Measurements from ENCODE around the gene ABCB9.
A peak's percentile ranks its signal among the peaks of the same experiment; 100 is the strongest.

ABCB9 gene

DNA sequence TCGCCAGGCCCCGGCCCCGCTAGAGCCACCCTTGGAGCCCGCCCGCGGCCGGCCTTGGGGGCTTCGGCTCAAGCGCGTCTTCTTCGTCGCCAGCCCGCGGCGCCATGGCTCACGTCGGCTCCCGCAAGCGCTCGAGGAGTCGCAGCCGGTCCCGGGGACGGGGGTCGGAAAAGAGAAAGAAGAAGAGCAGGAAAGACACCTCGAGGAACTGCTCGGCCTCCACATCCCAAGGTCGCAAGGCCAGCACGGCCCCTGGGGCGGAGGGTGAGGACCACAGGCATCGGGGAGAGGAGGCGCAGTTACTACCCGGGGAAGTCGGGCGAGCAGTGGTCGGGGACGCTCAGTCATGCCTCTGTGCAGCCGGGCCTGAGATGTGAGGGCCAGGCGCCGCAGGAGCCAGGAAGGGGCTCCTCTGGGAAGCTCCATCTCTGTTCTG, 14.8 kb upstream of the ABCB9 start:
- Mint-ChIP-seq H3K27ac (no peak overlapping the region), H3K4me3 (peak overlapping the region; percentile 89), H3K27me3 (ENCODE audit: low read depth, poor library complexity) (no peaks in the 10 kb centered on the region), H3K9me3 (no peaks in the 10 kb centered on the region), H3K36me3 (ENCODE audit: low read depth) (no peaks in the 10 kb centered on the region), H3K4me1 (peaks cover 67% of the 10 kb centered on the region)
- no peak for TF ChIP-seq CTCF (IDR thresholded peaks at IDR 0.05)
- DNase-seq, result no peak

GRCh38 chr12:122980183-122981035, 14.1 kb upstream of the ABCB9 start, which contains the start of gene ARL6IP4:
Gene ARL6IP4, plus strand, starts transcription at chr12:122980681. Its CDS starts 459 bp downstream, at chr12:122981140.
- H3K36me3 Mint-ChIP-seq (ENCODE audit: low read depth), result no peaks in the 10 kb centered on the region
- peak; percentile 67 for DNase-seq

GRCh38 chr12:122979908-122980182, 13.6 kb upstream of the ABCB9 start:
- Mint-ChIP-seq H3K27ac (peak overlapping the region; percentile 19), H3K4me1 (peaks cover 66% of the 10 kb centered on the region), H3K9me3 (no peaks in the 10 kb centered on the region), H3K27me3 (ENCODE audit: low read depth, poor library complexity) (no peaks in the 10 kb centered on the region), H3K4me3 (peak overlapping the region; percentile 92), H3K36me3 (ENCODE audit: low read depth) (no peaks in the 10 kb centered on the region)
- TF ChIP-seq CTCF (IDR thresholded peaks at IDR 0.05), result no peak
- DNase-seq, result no peak

More at GRCh38 chr12:122980183-122981035, 14.1 kb upstream of the ABCB9 start, which contains the start of gene ARL6IP4:
- Mint-ChIP-seq H3K4me3 (peak within 1 kb of the TSS; percentile 92), H3K27me3 (ENCODE audit: low read depth, poor library complexity) (no peaks in the 10 kb centered on the region), H3K27ac (peak within 1 kb of the TSS; percentile 19), H3K4me1 (peaks cover 71% of the 10 kb centered on the region), H3K9me3 (no peaks in the 10 kb centered on the region)
- no peak for TF ChIP-seq CTCF (IDR thresholded peaks at IDR 0.05)

- H3K4me3 Mint-ChIP-seq, result peak overlapping the region; percentile 92
- no peaks in the 10 kb centered on the region for H3K36me3 Mint-ChIP-seq (ENCODE audit: low read depth)
- H3K9me3 Mint-ChIP-seq, result no peaks in the 10 kb centered on the region
- peaks cover 62% of the 10 kb centered on the region for H3K4me1 Mint-ChIP-seq
- no peak for TF ChIP-seq CTCF (IDR thresholded peaks at IDR 0.05)
- H3K27ac Mint-ChIP-seq, result no peak overlapping the region
- H3K27me3 Mint-ChIP-seq (ENCODE audit: low read depth, poor library complexity), result no peaks in the 10 kb centered on the region
- peak; percentile 4 for DNase-seq
Observed at GRCh38 chr12:122979001-122979907, 13.0 kb upstream of the ABCB9 start.

DNA sequence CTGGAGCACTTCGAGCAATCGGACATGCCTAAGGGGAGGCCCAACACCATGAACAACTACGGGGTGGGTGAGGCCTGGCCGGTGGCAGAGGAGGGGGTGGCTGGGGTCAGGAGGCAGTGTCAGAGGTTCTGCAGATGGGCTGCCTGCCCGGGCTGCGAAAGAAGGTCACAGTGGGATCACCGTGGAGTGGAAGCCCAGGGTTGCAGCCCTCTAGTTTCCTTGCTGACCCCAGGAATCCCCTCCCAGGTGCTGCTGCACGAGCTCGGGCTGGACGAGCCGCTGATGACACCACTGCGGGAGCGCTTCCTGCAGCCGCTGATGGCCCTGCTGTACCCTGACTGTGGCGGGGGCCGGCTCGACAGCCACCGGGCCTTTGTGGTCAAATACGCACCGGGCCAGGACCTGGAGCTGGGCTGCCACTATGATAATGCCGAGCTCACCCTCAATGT, 12.3 kb upstream of the ABCB9 start:
- Mint-ChIP-seq H3K4me3 (peak overlapping the region; percentile 28), H3K9me3 (no peaks in the 10 kb centered on the region), H3K36me3 (ENCODE audit: low read depth) (no peaks in the 10 kb centered on the region), H3K27me3 (ENCODE audit: low read depth, poor library complexity) (no peaks in the 10 kb centered on the region), H3K4me1 (peaks cover 59% of the 10 kb centered on the region), H3K27ac (no peak overlapping the region)
- peak; percentile 4 for DNase-seq
- no peak for TF ChIP-seq CTCF (IDR thresholded peaks at IDR 0.05)

Measured in nephron progenitor cell (in vitro differentiated cells).